Measurements from ENCODE around the gene RAC3. TPM values are rescaled to one million over a fixed set of nuclear protein-coding genes. Genes with fewer than 3 reads are reported as not detected.

Gene RAC3
- polyA plus RNA-seq, 1 experiment: 11.5 TPM

DNA sequence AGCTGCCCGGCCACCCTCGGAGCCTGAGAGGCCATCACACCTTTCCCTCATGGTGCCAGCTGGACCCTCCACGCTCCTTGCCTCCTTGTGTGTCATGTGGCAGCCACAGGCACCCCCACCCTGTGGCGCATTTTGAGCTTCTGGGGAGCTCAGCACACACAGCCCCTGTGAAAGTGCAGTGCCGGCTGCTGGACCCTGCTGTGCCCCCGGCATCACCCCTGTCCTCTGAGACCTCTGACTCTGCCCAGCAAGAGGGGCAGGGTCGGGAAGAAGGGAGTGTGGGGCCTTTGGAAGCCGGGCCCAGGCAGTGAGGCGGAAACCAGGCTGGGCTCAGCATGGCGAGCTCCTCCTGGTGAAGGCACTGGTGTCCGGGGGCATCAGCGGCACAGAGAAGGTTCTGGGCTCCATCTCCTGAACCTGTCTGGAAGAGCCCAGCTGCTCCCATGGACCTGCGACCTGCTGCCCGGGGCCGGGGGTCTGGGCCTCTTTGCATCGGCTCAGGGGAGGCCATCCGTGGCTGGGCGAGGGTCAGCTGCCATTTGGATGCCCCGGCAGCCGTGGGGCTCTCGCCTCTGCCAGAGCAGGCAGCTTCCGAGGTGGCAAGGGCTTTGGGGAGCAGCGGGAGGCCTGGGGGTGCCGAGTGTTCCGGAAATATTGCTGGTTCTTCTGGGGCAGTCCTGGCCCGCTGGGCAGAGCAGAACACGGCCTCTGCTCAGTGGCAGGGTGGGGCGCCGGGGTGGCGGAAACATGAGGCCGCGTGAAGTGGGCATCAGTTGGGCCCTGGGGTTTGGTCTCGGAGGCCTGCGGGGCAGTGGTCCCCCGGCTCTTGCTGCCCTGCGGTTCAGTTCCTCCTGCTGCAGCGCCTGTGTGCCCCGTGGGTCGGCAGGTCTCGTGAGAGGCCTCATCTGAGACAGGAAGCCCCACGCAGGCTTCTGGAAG, 26.7 kb upstream of the RAC3 start:
- Histone ChIP-seq H3K27me3 (ENCODE audit: control insufficient read depth, insufficient read depth, low read length) (no peaks in the 10 kb centered on the region), H3K36me3 (ENCODE audit: control insufficient read depth, insufficient read depth, low read length) (no peaks in the 10 kb centered on the region; the same call in 1 of the 2 replicates), H3K4me3 (ENCODE audit: low read depth, low read length) (no peak overlapping the region)
- CTCF ChIA-PET: interaction anchor here (0.9 to 4.5 kb wide), 6 partner anchors 9 to 296 kb away, joined by 3 to 28 read pairs (median 4); partner anchors contain the start of gene NOTUM
- TF ChIP-seq, protein P1, sequence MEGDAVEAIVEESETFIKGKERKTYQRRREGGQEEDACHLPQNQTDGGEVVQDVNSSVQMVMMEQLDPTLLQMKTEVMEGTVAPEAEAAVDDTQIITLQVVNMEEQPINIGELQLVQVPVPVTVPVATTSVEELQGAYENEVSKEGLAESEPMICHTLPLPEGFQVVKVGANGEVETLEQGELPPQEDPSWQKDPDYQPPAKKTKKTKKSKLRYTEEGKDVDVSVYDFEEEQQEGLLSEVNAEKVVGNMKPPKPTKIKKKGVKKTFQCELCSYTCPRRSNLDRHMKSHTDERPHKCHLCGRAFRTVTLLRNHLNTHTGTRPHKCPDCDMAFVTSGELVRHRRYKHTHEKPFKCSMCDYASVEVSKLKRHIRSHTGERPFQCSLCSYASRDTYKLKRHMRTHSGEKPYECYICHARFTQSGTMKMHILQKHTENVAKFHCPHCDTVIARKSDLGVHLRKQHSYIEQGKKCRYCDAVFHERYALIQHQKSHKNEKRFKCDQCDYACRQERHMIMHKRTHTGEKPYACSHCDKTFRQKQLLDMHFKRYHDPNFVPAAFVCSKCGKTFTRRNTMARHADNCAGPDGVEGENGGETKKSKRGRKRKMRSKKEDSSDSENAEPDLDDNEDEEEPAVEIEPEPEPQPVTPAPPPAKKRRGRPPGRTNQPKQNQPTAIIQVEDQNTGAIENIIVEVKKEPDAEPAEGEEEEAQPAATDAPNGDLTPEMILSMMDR (IDR thresholded peaks at IDR 0.05; ENCODE audit: insufficient read depth, low read depth, low read length): no peak
- POLR2A ChIA-PET: interaction anchor here (1.5 kb wide), 1 partner anchor 13 kb away, joined by 4 read pairs; no protein-coding TSS in a partner anchor
- DNase-seq (ENCODE audit: low read depth): no peak

DNA sequence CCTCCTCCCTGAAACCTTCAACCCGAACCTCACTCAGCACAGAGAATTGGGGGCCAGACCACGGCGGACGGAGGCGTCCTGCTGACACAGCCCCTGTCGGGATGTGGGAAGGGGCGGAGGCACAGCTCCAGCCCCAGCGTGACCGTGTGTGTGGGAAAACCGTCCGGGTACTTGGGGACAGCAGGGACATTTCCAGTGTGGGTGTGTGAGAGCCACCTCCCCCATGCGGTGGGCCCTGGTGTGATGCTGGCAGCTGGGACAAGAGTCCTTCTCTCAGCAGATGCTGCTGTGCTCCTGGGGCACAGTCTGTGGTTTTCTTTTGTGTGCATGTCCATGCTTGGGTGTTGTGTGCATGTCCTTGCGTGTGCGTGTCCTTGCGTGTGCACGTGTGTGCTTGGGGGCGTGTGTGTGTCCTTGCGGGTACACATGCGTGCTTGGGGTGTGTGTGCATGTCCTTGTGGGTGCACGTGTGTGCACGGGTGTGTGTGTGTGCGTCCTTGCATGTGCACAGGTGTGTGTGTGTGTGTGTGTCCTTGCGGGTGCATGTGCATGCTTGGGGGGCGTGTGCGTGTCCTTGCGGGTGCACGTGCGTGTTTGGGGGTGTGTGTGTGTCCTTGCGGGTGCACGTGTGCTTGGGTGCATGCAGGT, 25.7 kb upstream of the RAC3 start:
- CTCF ChIA-PET: interaction anchor here (4.5 kb wide), 1 partner anchor 14 kb away, joined by 28 read pairs; no protein-coding TSS in a partner anchor
- no peak for DNase-seq (ENCODE audit: low read depth)

DNA sequence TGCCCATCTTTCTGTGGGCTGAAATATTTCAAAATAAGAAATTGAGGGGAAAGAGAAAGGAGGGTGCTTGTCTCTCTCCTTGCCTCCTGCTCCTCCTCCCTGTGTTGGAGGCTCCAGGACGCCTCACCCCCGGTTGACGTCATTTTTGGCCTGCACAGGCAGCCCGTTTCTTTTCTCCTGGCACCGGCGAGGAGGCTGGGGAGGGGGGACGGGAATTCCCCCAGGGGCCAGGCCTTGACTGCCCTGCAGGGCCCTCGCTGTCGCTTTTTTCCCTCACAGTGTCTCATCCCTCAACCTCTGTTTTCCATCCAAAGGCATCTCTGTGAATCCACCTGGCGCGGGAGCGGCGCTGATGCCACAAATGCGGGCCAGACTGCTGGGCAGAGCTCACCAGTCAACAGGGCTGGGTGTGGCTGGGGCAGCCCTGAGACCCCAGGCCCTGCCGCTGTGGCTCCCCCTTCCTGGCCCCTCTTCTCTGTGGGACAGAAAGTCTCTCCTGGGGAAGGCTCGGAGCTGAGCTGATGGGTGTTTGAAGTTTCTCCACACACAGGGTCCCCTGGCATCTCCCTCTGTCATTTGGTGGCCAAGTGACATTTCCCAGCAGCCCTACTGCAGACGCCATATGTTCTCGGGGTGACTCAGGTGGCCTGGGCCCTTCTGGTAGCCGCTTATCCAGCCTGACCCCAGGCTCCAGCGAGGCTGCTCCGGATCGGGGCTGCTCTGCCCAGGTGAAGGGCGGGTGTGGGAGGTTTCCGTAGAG, 24.8 kb upstream of the RAC3 start:
- H3K36me3 ChIP-seq (ENCODE audit: control insufficient read depth, insufficient read depth, low read length): peaks cover 2% of the 10 kb centered on the region; the same call in 1 of the 2 replicates
- TF ChIP-seq, protein P1 (IDR thresholded peaks at IDR 0.05; ENCODE audit: insufficient read depth, low read depth, low read length): no peak
- ChIA-PET POLR2A (no interaction called here), CTCF (no interaction called here)
- DNase-seq (ENCODE audit: low read depth): no peak
- no peaks in the 10 kb centered on the region for H3K27me3 ChIP-seq (ENCODE audit: control insufficient read depth, insufficient read depth, low read length)
- H3K4me3 ChIP-seq (ENCODE audit: low read depth, low read length): no peak overlapping the region

More for the DNA sequence above, 25.7 kb upstream of the RAC3 start:
- no peaks in the 10 kb centered on the region; the same call in 1 of the 2 replicates for H3K36me3 ChIP-seq (ENCODE audit: control insufficient read depth, insufficient read depth, low read length)
- no peak overlapping the region for H3K4me3 ChIP-seq (ENCODE audit: low read depth, low read length)
- H3K27me3 ChIP-seq (ENCODE audit: control insufficient read depth, insufficient read depth, low read length): no peaks in the 10 kb centered on the region
- POLR2A ChIA-PET: no interaction called here
- TF ChIP-seq, protein P1 (IDR thresholded peaks at IDR 0.05; ENCODE audit: insufficient read depth, low read depth, low read length): no peak

DNA sequence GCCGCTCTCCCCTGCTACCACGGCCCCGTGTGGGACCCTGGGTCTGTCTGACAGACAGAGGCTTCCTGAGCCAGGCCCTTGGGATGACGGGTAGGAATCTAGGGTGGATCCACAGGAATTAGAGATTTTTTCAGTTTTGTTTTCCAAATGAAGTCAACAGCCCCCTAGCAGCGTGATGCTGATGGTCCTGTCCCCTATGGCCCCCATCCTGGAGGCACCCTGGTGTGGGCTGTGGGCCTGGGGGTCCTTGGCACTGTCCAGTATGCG, 24.3 kb upstream of the RAC3 start:
- TF ChIP-seq, protein P1 (IDR thresholded peaks at IDR 0.05; ENCODE audit: insufficient read depth, low read depth, low read length): no peak
- ChIA-PET POLR2A (no interaction called here), CTCF (no interaction called here)
- DNase-seq (ENCODE audit: low read depth): no peak
- Histone ChIP-seq H3K27me3 (ENCODE audit: control insufficient read depth, insufficient read depth, low read length) (no peaks in the 10 kb centered on the region), H3K4me3 (ENCODE audit: low read depth, low read length) (no peak overlapping the region), H3K36me3 (ENCODE audit: control insufficient read depth, insufficient read depth, low read length) (peaks cover 2% of the 10 kb centered on the region; the same call in 1 of the 2 replicates)

Measured in BJ (cell line).